SK-N-SH (cell line): Measurements from ENCODE around the gene GSK3B. TPM values are rescaled to one million over a fixed set of nuclear protein-coding genes. Genes with fewer than 3 reads are reported as not detected.

ENCODE experiments used
- CTCF ChIA-PET: fragments of 300-600, 350-600 bp; formaldehyde crosslinking; extraction: SDS; loops from one replicate; lab custom pipeline; 2021; lab: Yijun Ruan, JAX
- POLR2A ChIA-PET: fragments of 350-600 bp; sonication (Branson Sonifier 250); formaldehyde crosslinking; extraction: SDS; loops from one replicate; lab custom pipeline; 2020; ENCODE audit warnings: antibody characterized with exemption, inconsistent platforms; lab: Yijun Ruan, JAX
- DNase-seq: peaks from one replicate; pipeline ENCODE4 v3.0.0; 2012
- H2AFZ ChIP-seq: fragments of 200-600 bp; sonication (generic); 2 replicates; pipeline ENCODE4 v1.8.1; 2016; ENCODE audit warnings: antibody characterized with exemption, mild to moderate bottlenecking, low read depth
- H3F3A ChIP-seq: fragments of 200-600 bp; sonication (generic); replicated peaks from 2 replicates; pipeline ENCODE3; 2016; ENCODE audit warnings: antibody characterized with exemption, mild to moderate bottlenecking; ENCODE audit not compliant: insufficient read depth
- H3K27ac ChIP-seq, 2 experiments: fragments of 200-500 bp in 1 of 2; fragments of 200-600 bp in 1 of 2; sonication (Bioruptor generic) in 1 of 2; sonication (generic), shearing (Covaris generic) in 1 of 2; 2 replicates each; pipeline versions ENCODE4 v1.5.1 to v1.6.1; 2014 to 2016; ENCODE audit warnings: low read depth in 2 of 2, inconsistent platforms in 1 of 2, low read length in 1 of 2, mild to moderate bottlenecking in 1 of 2, mixed read lengths in 1 of 2
- H3K27me3 ChIP-seq: fragments of 200-600 bp; sonication (generic), shearing (Covaris generic); 2 replicates; pipeline ENCODE4 v1.6.1; 2016; ENCODE audit warnings: mixed run types; ENCODE audit not compliant: insufficient read depth
- H3K36me3 ChIP-seq, 2 experiments: fragments of 200-500 bp in 1 of 2; fragments of 200-600 bp in 1 of 2; sonication (Bioruptor generic) in 1 of 2; sonication (generic) in 1 of 2; replicated peaks in 1 of 2; 2 replicates each; pipeline versions ENCODE3 to v1.5.1; 2014 to 2016; ENCODE audit warnings: low read length in 1 of 2, mild to moderate bottlenecking in 1 of 2; ENCODE audit not compliant: insufficient read depth in 2 of 2, control insufficient read depth in 1 of 2
- H3K4me1 ChIP-seq, 2 experiments: fragments of 200-500 bp in 1 of 2; fragments of 200-600 bp in 1 of 2; sonication (Bioruptor generic) in 1 of 2; sonication (generic), shearing (Covaris generic) in 1 of 2; 2 replicates each; pipeline versions ENCODE4 v1.5.1 to v1.6.1; 2014 to 2016; ENCODE audit warnings: low read depth in 1 of 2, low read length in 1 of 2, mixed run types in 1 of 2; ENCODE audit not compliant: insufficient read depth in 2 of 2, control insufficient read depth in 1 of 2
- H3K4me2 ChIP-seq: fragments of 200-600 bp; sonication (generic), shearing (Covaris generic); 2 replicates; pipeline ENCODE4 v1.6.1; 2017; ENCODE audit warnings: mixed run types
- H3K4me3 ChIP-seq, 2 experiments: fragments of 200-500 bp in 1 of 2; fragments of 200-600 bp in 1 of 2; sonication (Bioruptor generic) in 1 of 2; sonication (generic), shearing (Covaris generic) in 1 of 2; 2 replicates each; pipeline versions ENCODE4 v1.5.1 to v1.8.1; 2014 to 2016; ENCODE audit warnings: low read depth in 2 of 2, inconsistent platforms in 1 of 2, low read length in 1 of 2, mild to moderate bottlenecking in 1 of 2, mixed read lengths in 1 of 2, moderate library complexity in 1 of 2
- H3K79me2 ChIP-seq: fragments of 200-600 bp; sonication (generic); 2 replicates; pipeline ENCODE4 v1.8.1; 2017; ENCODE audit warnings: mild to moderate bottlenecking; ENCODE audit not compliant: insufficient read depth
- H3K9ac ChIP-seq: fragments of 200-600 bp; sonication (generic); 2 replicates; pipeline ENCODE4 v1.6.1; 2017; ENCODE audit warnings: mixed run types
- H3K9me2 ChIP-seq: fragments of 200-600 bp; sonication (generic); 2 replicates; pipeline ENCODE4 v1.6.1; 2017; ENCODE audit warnings: mixed run types
- H3K9me3 ChIP-seq: fragments of 200-600 bp; sonication (generic); 2 replicates; pipeline ENCODE4 v1.6.1; 2017; ENCODE audit warnings: mixed run types, mild to moderate bottlenecking, moderate library complexity
- H4K20me1 ChIP-seq: fragments of 200-600 bp; sonication (generic); 2 replicates; pipeline ENCODE4 v1.6.1; 2017; ENCODE audit warnings: mild to moderate bottlenecking, mixed run types; ENCODE audit not compliant: insufficient read depth
- EP300 ChIP-seq, 2 experiments: IDR thresholded peaks; 2 replicates each; pipeline versions ENCODE4 v1.4.0 to v1.6.1; 2012; ENCODE audit warnings: borderline replicate concordance in 1 of 2, low read depth in 1 of 2, low read length in 1 of 2
- FOSL2 ChIP-seq: IDR thresholded peaks from 2 replicates; pipeline ENCODE4 v1.4.0; 2012; ENCODE audit warnings: low read depth, mild to moderate bottlenecking, moderate library complexity, borderline replicate concordance
- FOXJ3 ChIP-seq: sonication (generic); formaldehyde crosslinking; IDR thresholded peaks from 2 replicates; pipeline ENCODE4 v1.5.1; 2020; ENCODE audit warnings: mild to moderate bottlenecking, missing genetic modification reagents
- FOXM1 ChIP-seq: IDR thresholded peaks from 2 replicates; pipeline ENCODE4 v1.4.0; 2012; ENCODE audit warnings: low read depth, mild to moderate bottlenecking
- GATA2 ChIP-seq: sonication (generic); formaldehyde crosslinking; IDR thresholded peaks from 2 replicates; pipeline ENCODE4 v1.5.0; 2020; ENCODE audit warnings: mild to moderate bottlenecking, missing genetic modification reagents
- IRF3 ChIP-seq: fragments of 150-350 bp; IDR thresholded peaks from 2 replicates; pipeline ENCODE4 v1.6.1; 2016; ENCODE audit warnings: mild to moderate bottlenecking, low read depth, low read length
- JUND ChIP-seq: IDR thresholded peaks from 2 replicates; pipeline ENCODE4 v1.4.0; 2012
- MXI1 ChIP-seq: IDR thresholded peaks from 2 replicates; pipeline ENCODE4 v1.6.1; 2012; ENCODE audit warnings: mild to moderate bottlenecking, low read depth, low read length, improper control_type of control experiment
- NFIC ChIP-seq: IDR thresholded peaks from 2 replicates; pipeline ENCODE4 v1.4.0; 2012; ENCODE audit warnings: borderline replicate concordance
- NRF1 ChIP-seq: IDR thresholded peaks from 2 replicates; pipeline ENCODE4 v1.6.1; 2012; ENCODE audit warnings: low read depth, mild to moderate bottlenecking, low read length
- PBX3 ChIP-seq: IDR thresholded peaks from 2 replicates; pipeline ENCODE4; 2012
- RCOR1 ChIP-seq: fragments of 150-350 bp; IDR thresholded peaks from 2 replicates; pipeline ENCODE4 v1.6.1; 2017; ENCODE audit warnings: antibody characterized with exemption, low read length
- REST ChIP-seq: IDR thresholded peaks from 2 replicates; pipeline ENCODE4 v1.6.1; 2012; ENCODE audit warnings: mild to moderate bottlenecking, low read depth, low read length, moderate library complexity
- TAF1 ChIP-seq: IDR thresholded peaks from 2 replicates; pipeline ENCODE4 v1.6.1; 2012; ENCODE audit warnings: low read depth, mild to moderate bottlenecking, low read length, moderate library complexity, borderline replicate concordance
- USF2 ChIP-seq: fragments of 150-350 bp; IDR thresholded peaks from 2 replicates; pipeline ENCODE4 v1.6.1; 2017; ENCODE audit warnings: antibody characterized with exemption, low read length, low read depth, borderline replicate concordance
- WGBS: methylation state at CpG from one replicate; pipeline ENCODE4 v1.1.6; 2017; ENCODE audit warnings: low lambda C conversion rate; 5-methylcytosine and 5-hydroxymethylcytosine counted together
- polyA plus RNA-seq, 3 experiments: library from polyadenylated mRNA; depleted of rRNA; stranded (reverse); fragments of >200 nt; gene quantifications; 2 replicates each; pipeline ENCODE4 v1.2.3, GENCODE V29; 2012

GSK3B gene
- polyA plus RNA-seq, 1 of the 3 experiments (the other 2 are of a cell fraction): 15.9 TPM

- TF ChIP-seq JUND (no peak), PBX3 (no peak), RCOR1 (no peak)
- DNase-seq: no peak
- Histone ChIP-seq H3K27ac (no peak overlapping the region), H4K20me1 (no peaks in the 10 kb centered on the region), H3K4me3 (no peak overlapping the region), H3F3A (peaks cover 14% of the 10 kb centered on the region), H2AFZ (no peak overlapping the region), H3K9me3 (no peaks in the 10 kb centered on the region), H3K9me2 (no peaks in the 10 kb centered on the region), H3K27me3 (no peaks in the 10 kb centered on the region), H3K4me2 (no peak overlapping the region), H3K4me1 (peaks cover 2 to 7% of the 10 kb centered on the region in 2 experiments; a peak in 2 of 4 replicates), H3K36me3 (peaks cover 3 to 8% of the 10 kb centered on the region in 2 experiments), H3K9ac (no peak overlapping the region), H3K79me2 (peaks cover 46% of the 10 kb centered on the region)
- ChIA-PET CTCF (interaction anchor here (1.2 kb wide), 1 partner anchor 211 kb away, joined by 3 read pairs; no protein-coding TSS in a partner anchor), POLR2A (no interaction called here)
- whole genome bisulfite sequencing: 85% methylated on average over 3 of the region's 3 CpGs
These were observed 8.4 kb upstream of the GSK3B start for GRCh38 chr3:120102674-120103073.

GRCh38 chr3:120102232-120102631 lies 8.0 kb upstream of the GSK3B start:
- POLR2A ChIA-PET: no interaction called here

More at GRCh38 chr3:120102232-120102631, 8.0 kb upstream of the GSK3B start:
- DNase-seq: no peak
- peaks cover 50% of the 10 kb centered on the region for H3K79me2 ChIP-seq
- H3K4me2 ChIP-seq: no peak overlapping the region
- no peak overlapping the region for H3K9ac ChIP-seq
- 95% methylated on average over 3 of the region's 3 CpGs for WGBS
- H4K20me1 ChIP-seq: no peaks in the 10 kb centered on the region
- no peak overlapping the region for H2AFZ ChIP-seq
- no peaks in the 10 kb centered on the region for H3K27me3 ChIP-seq
- no peaks in the 10 kb centered on the region for H3K9me2 ChIP-seq
- H3K4me1 ChIP-seq: peaks cover 2 to 7% of the 10 kb centered on the region in 2 experiments; a peak in 2 of 4 replicates
- TF ChIP-seq REST (no peak), EP300 (IDR thresholded peaks at IDR 0.05; ENCODE audit: borderline replicate concordance in 1 of 2, low read depth in 1 of 2, low read length in 1 of 2) (no peak), FOSL2 (no peak), FOXJ3 (no peak), JUND (no peak), MXI1 (no peak), NRF1 (no peak), NFIC (no peak), IRF3 (no peak), FOXM1 (no peak), TAF1 (no peak), GATA2 (CRISPR knock-in tag) (no peak), USF2 (no peak)
- TF ChIP-seq, all 33 proteins: peak for 0
- H3K36me3 ChIP-seq: peaks cover 3 to 8% of the 10 kb centered on the region in 2 experiments
- CTCF ChIA-PET: no interaction called here
- H3F3A ChIP-seq: peaks cover 14% of the 10 kb centered on the region
- H3K4me3 ChIP-seq: no peak overlapping the region
- H3K27ac ChIP-seq: no peak overlapping the region
- no peaks in the 10 kb centered on the region for H3K9me3 ChIP-seq
